ENCODE results near the gene UCP3.

The UCP3 gene

DNA sequence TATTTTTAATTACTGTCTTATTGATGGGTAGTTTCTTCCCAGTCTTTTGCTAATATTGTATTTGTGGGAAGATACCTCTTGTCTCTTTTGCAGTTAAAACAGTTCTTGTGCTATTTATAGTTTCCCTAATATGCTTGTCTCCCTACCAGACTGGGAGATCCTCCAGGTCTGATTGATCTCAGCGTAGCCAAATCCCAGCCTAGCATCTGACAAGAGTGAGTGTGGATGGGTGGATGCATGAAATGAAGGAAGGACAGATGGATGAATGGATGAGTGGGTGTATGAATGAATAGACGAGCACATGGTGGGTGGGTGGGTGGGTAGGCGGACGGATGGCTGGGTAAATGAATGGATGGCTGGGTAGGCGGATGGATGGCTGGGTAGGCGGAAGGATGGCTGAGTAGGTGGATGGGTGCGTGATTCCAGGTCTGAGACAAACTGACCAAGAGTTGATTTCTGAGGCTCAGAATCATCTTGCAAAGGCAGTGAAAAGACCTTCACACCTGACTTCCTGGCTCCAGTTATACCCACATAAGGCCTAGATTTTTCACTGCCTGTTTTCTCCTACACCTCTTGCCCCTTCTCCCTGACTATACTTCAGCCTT lies 46.7 kb downstream of the UCP3 start:
- Histone ChIP-seq H3K4me2 (ENCODE audit: low read depth, low read length, poor library complexity, severe bottlenecking) (no peak overlapping the region), H3K9ac (ENCODE audit: low read length) (no peak overlapping the region), H3K27me3 (ENCODE audit: low read length) (no peaks in the 10 kb centered on the region), H3K4me3 (ENCODE audit: insufficient read depth, low read length, poor library complexity, severe bottlenecking) (no peak overlapping the region), H2AFZ (ENCODE audit: low read depth, low read length, severe bottlenecking) (no peak overlapping the region), H4K20me1 (ENCODE audit: low read depth, low read length) (no peaks in the 10 kb centered on the region), H3K9me3 (ENCODE audit: insufficient read depth, low read length) (no peaks in the 10 kb centered on the region), H3K79me2 (ENCODE audit: insufficient read depth, low read length) (no peaks in the 10 kb centered on the region), H3F3A (ENCODE audit: insufficient read depth) (no peaks in the 10 kb centered on the region), H3K27ac (ENCODE audit: low read depth, low read length) (no peak overlapping the region), H3K36me3 (ENCODE audit: low read length) (no peaks in the 10 kb centered on the region), H3K9me2 (replicated peaks; ENCODE audit: insufficient read depth, low read length) (no peaks in the 10 kb centered on the region)
- TF ChIP-seq, protein P1, sequence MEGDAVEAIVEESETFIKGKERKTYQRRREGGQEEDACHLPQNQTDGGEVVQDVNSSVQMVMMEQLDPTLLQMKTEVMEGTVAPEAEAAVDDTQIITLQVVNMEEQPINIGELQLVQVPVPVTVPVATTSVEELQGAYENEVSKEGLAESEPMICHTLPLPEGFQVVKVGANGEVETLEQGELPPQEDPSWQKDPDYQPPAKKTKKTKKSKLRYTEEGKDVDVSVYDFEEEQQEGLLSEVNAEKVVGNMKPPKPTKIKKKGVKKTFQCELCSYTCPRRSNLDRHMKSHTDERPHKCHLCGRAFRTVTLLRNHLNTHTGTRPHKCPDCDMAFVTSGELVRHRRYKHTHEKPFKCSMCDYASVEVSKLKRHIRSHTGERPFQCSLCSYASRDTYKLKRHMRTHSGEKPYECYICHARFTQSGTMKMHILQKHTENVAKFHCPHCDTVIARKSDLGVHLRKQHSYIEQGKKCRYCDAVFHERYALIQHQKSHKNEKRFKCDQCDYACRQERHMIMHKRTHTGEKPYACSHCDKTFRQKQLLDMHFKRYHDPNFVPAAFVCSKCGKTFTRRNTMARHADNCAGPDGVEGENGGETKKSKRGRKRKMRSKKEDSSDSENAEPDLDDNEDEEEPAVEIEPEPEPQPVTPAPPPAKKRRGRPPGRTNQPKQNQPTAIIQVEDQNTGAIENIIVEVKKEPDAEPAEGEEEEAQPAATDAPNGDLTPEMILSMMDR (IDR thresholded peaks at IDR 0.05; ENCODE audit: insufficient read depth, low read length, poor library complexity, severe bottlenecking): no peak
- TF ChIP-seq EZH2phosphoT487 (conservative IDR thresholded peaks at IDR 0.05; ENCODE audit: low read length): no peak

DNA sequence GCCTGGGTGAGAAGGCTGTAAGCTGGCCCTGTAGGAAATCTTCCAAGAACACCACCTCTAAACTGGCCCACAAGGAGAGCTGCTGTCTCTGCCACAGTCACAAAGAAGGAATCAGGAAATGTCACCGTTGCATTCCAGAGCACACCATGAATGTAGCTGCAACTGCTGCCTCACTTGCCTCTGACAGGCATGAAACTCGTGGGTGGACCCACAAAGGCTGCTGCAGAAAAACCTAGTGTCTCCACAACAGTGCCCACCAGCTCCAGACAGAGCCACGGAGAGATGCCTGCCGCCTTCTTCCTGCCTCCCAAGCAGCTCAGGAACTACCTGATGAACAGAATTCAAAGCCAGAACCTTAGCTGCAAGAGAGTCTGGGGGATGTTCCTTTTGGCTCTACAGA lies 47.6 kb downstream of the UCP3 start:
- Histone ChIP-seq H3K36me3 (ENCODE audit: low read length) (no peaks in the 10 kb centered on the region), H3K9me2 (replicated peaks; ENCODE audit: insufficient read depth, low read length) (no peaks in the 10 kb centered on the region)

DNA sequence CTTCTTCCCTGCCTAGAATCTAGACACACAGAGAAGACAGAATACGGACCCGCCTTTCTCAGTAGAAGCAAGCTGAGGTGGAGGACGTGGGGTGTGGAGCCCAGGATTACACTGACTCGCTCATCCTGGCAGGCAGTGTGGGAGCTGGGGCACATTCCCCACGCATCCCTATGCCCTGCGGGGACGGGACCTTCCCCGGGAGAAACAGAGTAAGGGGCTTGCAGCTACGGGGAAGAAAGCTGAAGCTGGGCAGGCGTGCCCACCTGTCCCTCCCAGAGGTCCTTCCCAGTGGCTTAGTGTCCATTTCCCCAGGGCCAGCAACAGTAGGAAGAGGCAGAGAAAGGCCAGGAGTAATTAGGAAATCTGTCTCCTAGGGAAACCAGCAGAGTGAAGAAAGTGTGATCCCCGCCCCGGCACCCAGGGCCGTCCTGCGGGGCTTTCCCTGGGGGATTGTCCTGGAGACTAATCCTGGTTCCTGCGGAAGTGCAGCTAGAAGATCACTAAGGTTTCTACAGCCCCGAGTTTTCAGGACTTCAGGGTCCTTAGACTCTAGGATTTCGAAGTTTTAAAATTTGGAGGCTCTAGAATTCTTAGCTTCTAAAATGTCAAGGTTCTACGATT lies 50.3 kb downstream of the UCP3 start:
- TF ChIP-seq, protein P1 (IDR thresholded peaks at IDR 0.05; ENCODE audit: insufficient read depth, low read length, poor library complexity, severe bottlenecking): no peak
- no peaks in the 10 kb centered on the region for H3F3A ChIP-seq (ENCODE audit: insufficient read depth)
- no peaks in the 10 kb centered on the region for H3K9me2 ChIP-seq (replicated peaks; ENCODE audit: insufficient read depth, low read length)
- no peaks in the 10 kb centered on the region for H3K9me3 ChIP-seq (ENCODE audit: insufficient read depth, low read length)
- no peak overlapping the region for H2AFZ ChIP-seq (ENCODE audit: low read depth, low read length, severe bottlenecking)
- H3K36me3 ChIP-seq (ENCODE audit: low read length): no peaks in the 10 kb centered on the region
- no peak overlapping the region for H3K4me3 ChIP-seq (ENCODE audit: insufficient read depth, low read length, poor library complexity, severe bottlenecking)
- no peaks in the 10 kb centered on the region for H3K79me2 ChIP-seq (ENCODE audit: insufficient read depth, low read length)
- no peak overlapping the region for H3K4me2 ChIP-seq (ENCODE audit: low read depth, low read length, poor library complexity, severe bottlenecking)
- no peak overlapping the region for H3K9ac ChIP-seq (ENCODE audit: low read length)
- H3K27me3 ChIP-seq (ENCODE audit: low read length): no peaks in the 10 kb centered on the region
- no peaks in the 10 kb centered on the region for H4K20me1 ChIP-seq (ENCODE audit: low read depth, low read length)
- no peak overlapping the region for H3K27ac ChIP-seq (ENCODE audit: low read depth, low read length)

More for the DNA sequence above, 47.6 kb downstream of the UCP3 start:
- no peaks in the 10 kb centered on the region for H3K27me3 ChIP-seq (ENCODE audit: low read length)
- H3K9ac ChIP-seq (ENCODE audit: low read length): no peak overlapping the region
- TF ChIP-seq, protein P1 (IDR thresholded peaks at IDR 0.05; ENCODE audit: insufficient read depth, low read length, poor library complexity, severe bottlenecking): no peak
- TF ChIP-seq EZH2phosphoT487 (conservative IDR thresholded peaks at IDR 0.05; ENCODE audit: low read length): no peak
- H3F3A ChIP-seq (ENCODE audit: insufficient read depth): no peaks in the 10 kb centered on the region
- H3K79me2 ChIP-seq (ENCODE audit: insufficient read depth, low read length): no peaks in the 10 kb centered on the region
- no peaks in the 10 kb centered on the region for H4K20me1 ChIP-seq (ENCODE audit: low read depth, low read length)
- no peak overlapping the region for H3K4me2 ChIP-seq (ENCODE audit: low read depth, low read length, poor library complexity, severe bottlenecking)
- H3K9me3 ChIP-seq (ENCODE audit: insufficient read depth, low read length): no peaks in the 10 kb centered on the region
- H3K27ac ChIP-seq (ENCODE audit: low read depth, low read length): no peak overlapping the region
- H3K4me3 ChIP-seq (ENCODE audit: insufficient read depth, low read length, poor library complexity, severe bottlenecking): no peak overlapping the region
- H2AFZ ChIP-seq (ENCODE audit: low read depth, low read length, severe bottlenecking): no peak overlapping the region

Measured in SU-DHL-6 (cell line).